SK-N-SH treated with all-trans-retinoic acid at 6 μM for 48 hours (cell line): ENCODE data around the gene MAPRE2.

Experiments used
- CREB5 ChIP-seq: fragments of 250-450 bp; sonication (Bioruptor Pico); IDR thresholded peaks from 2 replicates; pipeline ENCODE4 v1.5.1; 2020; ENCODE audit warnings: low read depth, mild to moderate bottlenecking, moderate library complexity
- GLIS3 ChIP-seq: fragments of 250-450 bp; sonication (Bioruptor Pico); IDR thresholded peaks from 2 replicates; pipeline ENCODE4 v1.5.0; 2020; ENCODE audit warnings: mild to moderate bottlenecking, moderate library complexity
- PATZ1 ChIP-seq: fragments of 250-450 bp; sonication (Bioruptor Pico); IDR thresholded peaks from 2 replicates; pipeline ENCODE4 v1.8.0; 2020; ENCODE audit warnings: mild to moderate bottlenecking, moderate library complexity, borderline replicate concordance
- SNAI2 ChIP-seq: fragments of 250-450 bp; sonication (Bioruptor Pico); IDR thresholded peaks from 2 replicates; pipeline ENCODE4 v1.5.0; 2020; ENCODE audit warnings: mild to moderate bottlenecking, moderate library complexity
- TCF4 ChIP-seq: fragments of 250-450 bp; sonication (Bioruptor Pico); IDR thresholded peaks from 2 replicates; pipeline ENCODE4 v1.8.0; 2021; ENCODE audit warnings: mild to moderate bottlenecking, moderate library complexity, borderline replicate concordance
- TOX ChIP-seq: fragments of 250-450 bp; sonication (Bioruptor Pico); IDR thresholded peaks from 2 replicates; pipeline ENCODE4 v1.8.0; 2021; ENCODE audit warnings: mild to moderate bottlenecking, moderate library complexity, borderline replicate concordance
- TSHZ2 ChIP-seq: fragments of 250-450 bp; sonication (Bioruptor Pico); IDR thresholded peaks from 2 replicates; pipeline ENCODE4 v1.5.0; 2020; ENCODE audit warnings: mild to moderate bottlenecking, moderate library complexity
- ZC3H10 ChIP-seq: fragments of 250-450 bp; sonication (Bioruptor Pico); IDR thresholded peaks from 2 replicates; pipeline ENCODE4 v1.5.1; 2021; ENCODE audit warnings: mild to moderate bottlenecking, moderate library complexity
- ZFP3 ChIP-seq: fragments of 250-450 bp; sonication (Bioruptor Pico); IDR thresholded peaks from 2 replicates; pipeline ENCODE4 v1.5.0; 2020; ENCODE audit warnings: mild to moderate bottlenecking, moderate library complexity
- ZNF565 ChIP-seq: fragments of 450-650 bp; formaldehyde crosslinking; conservative IDR thresholded peaks from 2 replicates; pipeline ENCODE4 v1.5.0; 2020; ENCODE audit warnings: low read depth, mild to moderate bottlenecking, moderate library complexity
- TF ChIP-seq, protein P1 (sequence below): fragments of 250-450 bp; sonication (Bioruptor Pico); IDR thresholded peaks from 2 replicates; pipeline ENCODE4 v1.5.1; 2021; ENCODE audit warnings: mild to moderate bottlenecking, moderate library complexity

DNA sequence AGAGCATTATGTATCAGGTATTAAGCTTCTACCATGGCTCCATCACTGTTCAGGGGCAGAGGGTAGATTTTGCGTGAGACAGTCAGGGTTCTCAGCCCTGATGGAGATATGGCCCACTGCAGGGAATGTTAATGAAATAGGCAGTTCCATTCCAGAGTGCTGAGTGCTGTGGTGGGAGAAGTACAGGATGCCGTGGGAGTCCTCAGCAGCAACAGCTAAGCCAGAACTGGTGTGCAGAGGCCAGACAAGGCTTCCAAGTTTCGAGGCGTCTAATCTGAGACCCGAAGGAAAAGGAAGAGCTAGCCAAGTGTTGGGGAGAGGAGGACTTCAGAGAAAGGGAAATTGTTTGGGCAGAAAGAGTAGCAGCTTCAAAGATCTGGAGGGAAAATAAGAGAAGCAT is 30.2 kb upstream of the MAPRE2 start:
- TF ChIP-seq PATZ1 (CRISPR knock-in tag) (no peak), SNAI2 (CRISPR knock-in tag) (no peak), TOX (CRISPR knock-in tag) (no peak), GLIS3 (CRISPR knock-in tag) (no peak), CREB5 (no peak), TCF4 (no peak), TSHZ2 (CRISPR knock-in tag) (no peak), ZFP3 (CRISPR knock-in tag) (no peak), ZC3H10 (CRISPR knock-in tag) (no peak), ZNF565 (no peak)
- TF ChIP-seq, protein P1, sequence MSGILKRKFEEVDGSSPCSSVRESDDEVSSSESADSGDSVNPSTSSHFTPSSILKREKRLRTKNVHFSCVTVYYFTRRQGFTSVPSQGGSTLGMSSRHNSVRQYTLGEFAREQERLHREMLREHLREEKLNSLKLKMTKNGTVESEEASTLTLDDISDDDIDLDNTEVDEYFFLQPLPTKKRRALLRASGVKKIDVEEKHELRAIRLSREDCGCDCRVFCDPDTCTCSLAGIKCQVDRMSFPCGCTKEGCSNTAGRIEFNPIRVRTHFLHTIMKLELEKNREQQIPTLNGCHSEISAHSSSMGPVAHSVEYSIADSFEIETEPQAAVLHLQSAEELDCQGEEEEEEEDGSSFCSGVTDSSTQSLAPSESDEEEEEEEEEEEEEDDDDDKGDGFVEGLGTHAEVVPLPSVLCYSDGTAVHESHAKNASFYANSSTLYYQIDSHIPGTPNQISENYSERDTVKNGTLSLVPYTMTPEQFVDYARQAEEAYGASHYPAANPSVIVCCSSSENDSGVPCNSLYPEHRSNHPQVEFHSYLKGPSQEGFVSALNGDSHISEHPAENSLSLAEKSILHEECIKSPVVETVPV (CRISPR knock-in tag) = no peak
